ENCODE data around the gene TRIM2. TPM values are rescaled to one million over a fixed set of nuclear protein-coding genes. Genes with fewer than 3 reads are reported as not detected.

The TRIM2 gene
- total RNA-seq, 1 donor from 2014 or later: 35.9 TPM

DNA sequence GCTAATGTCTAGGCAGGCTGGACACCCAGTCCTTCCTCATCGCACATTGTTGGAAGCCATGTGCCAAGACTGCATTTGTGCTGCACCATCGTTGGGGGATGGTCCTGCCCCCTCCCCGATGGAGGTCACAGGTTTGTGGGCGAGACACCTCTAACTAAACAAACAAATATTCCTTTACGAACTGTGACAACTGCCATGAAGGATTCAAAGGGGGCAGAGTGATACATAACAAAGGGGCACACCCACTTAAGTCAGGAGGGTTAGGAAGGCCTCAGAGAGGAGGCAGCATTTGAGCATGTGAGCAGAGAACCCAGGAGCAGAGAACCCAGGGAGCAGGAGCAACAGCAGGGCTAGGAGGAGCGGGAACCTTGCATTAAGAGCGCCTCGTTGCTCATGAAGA, 37.1 kb downstream of the TRIM2 start:
- H3K4me1 ChIP-seq: no peaks in the 10 kb centered on the region
- TF ChIP-seq, protein P1, sequence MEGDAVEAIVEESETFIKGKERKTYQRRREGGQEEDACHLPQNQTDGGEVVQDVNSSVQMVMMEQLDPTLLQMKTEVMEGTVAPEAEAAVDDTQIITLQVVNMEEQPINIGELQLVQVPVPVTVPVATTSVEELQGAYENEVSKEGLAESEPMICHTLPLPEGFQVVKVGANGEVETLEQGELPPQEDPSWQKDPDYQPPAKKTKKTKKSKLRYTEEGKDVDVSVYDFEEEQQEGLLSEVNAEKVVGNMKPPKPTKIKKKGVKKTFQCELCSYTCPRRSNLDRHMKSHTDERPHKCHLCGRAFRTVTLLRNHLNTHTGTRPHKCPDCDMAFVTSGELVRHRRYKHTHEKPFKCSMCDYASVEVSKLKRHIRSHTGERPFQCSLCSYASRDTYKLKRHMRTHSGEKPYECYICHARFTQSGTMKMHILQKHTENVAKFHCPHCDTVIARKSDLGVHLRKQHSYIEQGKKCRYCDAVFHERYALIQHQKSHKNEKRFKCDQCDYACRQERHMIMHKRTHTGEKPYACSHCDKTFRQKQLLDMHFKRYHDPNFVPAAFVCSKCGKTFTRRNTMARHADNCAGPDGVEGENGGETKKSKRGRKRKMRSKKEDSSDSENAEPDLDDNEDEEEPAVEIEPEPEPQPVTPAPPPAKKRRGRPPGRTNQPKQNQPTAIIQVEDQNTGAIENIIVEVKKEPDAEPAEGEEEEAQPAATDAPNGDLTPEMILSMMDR (IDR thresholded peaks at IDR 0.05): no peak

DNA sequence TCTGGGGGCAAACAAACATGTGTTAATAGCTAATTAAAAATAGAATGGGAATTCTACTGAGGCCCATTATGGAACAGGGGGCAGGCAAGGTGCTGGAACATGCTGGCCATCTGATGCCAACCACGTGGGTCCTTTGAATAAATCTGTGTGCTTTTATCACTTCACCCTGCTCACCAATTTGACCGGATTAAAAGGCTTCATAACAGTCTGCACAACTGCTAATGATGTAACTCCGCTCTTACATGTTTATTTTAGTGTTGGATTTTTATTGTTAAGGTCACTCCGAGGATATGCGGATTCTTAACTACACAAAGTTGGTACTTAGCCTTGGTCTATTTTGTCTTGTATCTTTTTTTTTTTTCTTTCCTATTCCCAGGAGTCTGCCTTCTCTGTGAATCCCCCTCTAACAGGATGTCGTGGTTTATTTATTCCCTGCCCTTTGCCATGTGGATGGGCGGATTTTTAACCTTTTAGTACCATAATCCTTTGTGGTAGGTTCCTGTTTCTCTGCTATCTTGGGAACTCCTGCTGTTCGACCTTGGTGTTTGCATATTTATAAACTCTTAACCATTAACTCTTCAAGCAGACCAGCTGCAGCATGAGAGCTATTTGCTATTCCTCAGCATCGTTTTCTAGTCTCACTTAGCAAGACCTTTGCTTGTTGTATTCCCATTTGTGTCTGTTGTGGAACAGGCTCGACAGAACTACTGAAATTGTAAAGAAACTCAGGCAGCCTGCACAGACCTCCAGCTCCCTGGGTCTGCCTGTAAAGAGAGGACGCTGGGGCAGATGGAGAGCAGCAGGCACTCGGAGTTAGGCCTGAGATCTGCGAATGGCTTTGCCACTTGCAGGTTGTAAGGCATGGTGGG, 38.0 kb downstream of the TRIM2 start:
- Histone ChIP-seq H3K9me3 (no peaks in the 10 kb centered on the region), H3K4me3 (no peak overlapping the region), H3K27ac (no peak overlapping the region), H3K36me3 (no peaks in the 10 kb centered on the region), H3K4me1 (no peaks in the 10 kb centered on the region), H3K27me3 (no peaks in the 10 kb centered on the region)
- TF ChIP-seq, protein P1 (IDR thresholded peaks at IDR 0.05): no peak
- no peak for ATAC-seq
- DNase-seq: no peak
- intact Hi-C loops (cut with DNase I): no loop called here

More for the DNA sequence above, 37.1 kb downstream of the TRIM2 start:
- Histone ChIP-seq H3K27ac (no peak overlapping the region), H3K36me3 (no peaks in the 10 kb centered on the region), H3K9me3 (no peaks in the 10 kb centered on the region), H3K4me3 (no peak overlapping the region), H3K27me3 (no peaks in the 10 kb centered on the region)
- ATAC-seq: no peak
- no peak for DNase-seq
- intact Hi-C loops (cut with DNase I): no loop called here

DNA sequence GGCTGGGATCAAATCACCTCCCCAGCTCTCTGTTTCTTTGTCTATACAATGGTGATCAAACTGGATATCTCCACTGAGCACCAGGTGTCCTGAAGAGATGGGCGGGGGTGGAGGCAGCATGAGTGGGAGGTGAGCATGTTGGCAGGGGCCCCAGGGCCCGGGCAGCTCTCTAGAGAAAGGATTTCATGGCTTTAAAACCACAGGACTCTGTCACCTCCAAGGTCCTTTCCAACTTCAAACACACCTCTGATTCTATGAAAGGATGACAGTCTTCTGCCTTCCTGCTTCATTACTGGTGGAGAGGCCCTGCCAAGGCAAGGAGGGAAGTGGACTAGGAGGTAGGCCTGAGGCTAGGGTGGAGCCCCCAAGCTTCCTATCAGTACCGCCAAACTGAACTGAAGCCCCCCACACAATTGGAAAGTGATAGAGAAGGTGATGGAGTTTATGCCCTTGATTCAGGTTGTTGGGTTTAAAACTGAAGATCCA, 38.6 kb downstream of the TRIM2 start:
- H3K4me3 ChIP-seq: no peak overlapping the region

DNA sequence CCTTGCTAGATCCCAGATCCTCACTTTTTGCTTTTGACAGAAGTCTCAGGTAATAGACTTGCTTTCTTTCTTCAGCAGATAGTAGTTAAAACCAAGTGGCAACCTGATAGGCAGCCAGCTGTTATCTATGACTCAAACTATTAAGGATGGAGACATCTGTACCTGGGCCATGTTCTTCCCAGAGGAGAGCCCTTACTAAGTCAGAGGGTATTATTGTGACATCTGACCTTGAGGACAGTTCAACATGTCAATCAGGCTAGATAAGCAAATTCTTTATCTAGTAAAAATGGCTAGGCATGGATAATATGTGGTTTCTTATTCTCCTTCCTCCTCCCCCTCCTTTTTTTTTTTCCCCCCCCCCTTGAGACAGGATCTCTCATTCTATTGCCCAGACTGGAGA, 39.2 kb downstream of the TRIM2 start:
- no peaks in the 10 kb centered on the region for H3K36me3 ChIP-seq
- no peaks in the 10 kb centered on the region for H3K9me3 ChIP-seq
- TF ChIP-seq, protein P1 (IDR thresholded peaks at IDR 0.05): no peak
- H3K4me3 ChIP-seq: no peak overlapping the region
- no peak for ATAC-seq
- H3K27me3 ChIP-seq: no peaks in the 10 kb centered on the region
- peaks cover 5% of the 10 kb centered on the region for H3K4me1 ChIP-seq
- no peak overlapping the region for H3K27ac ChIP-seq
- intact Hi-C loops (cut with DNase I): no loop called here
- DNase-seq: no peak

More for the DNA sequence above, 38.6 kb downstream of the TRIM2 start:
- DNase-seq (no peak), ATAC-seq (no peak)
- no peak overlapping the region for H3K27ac ChIP-seq
- TF ChIP-seq, protein P1 (IDR thresholded peaks at IDR 0.05): no peak
- H3K4me1 ChIP-seq: no peaks in the 10 kb centered on the region
- intact Hi-C loops (cut with DNase I): no loop called here
- H3K36me3 ChIP-seq: no peaks in the 10 kb centered on the region
- no peaks in the 10 kb centered on the region for H3K9me3 ChIP-seq
- H3K27me3 ChIP-seq: no peaks in the 10 kb centered on the region

DNA sequence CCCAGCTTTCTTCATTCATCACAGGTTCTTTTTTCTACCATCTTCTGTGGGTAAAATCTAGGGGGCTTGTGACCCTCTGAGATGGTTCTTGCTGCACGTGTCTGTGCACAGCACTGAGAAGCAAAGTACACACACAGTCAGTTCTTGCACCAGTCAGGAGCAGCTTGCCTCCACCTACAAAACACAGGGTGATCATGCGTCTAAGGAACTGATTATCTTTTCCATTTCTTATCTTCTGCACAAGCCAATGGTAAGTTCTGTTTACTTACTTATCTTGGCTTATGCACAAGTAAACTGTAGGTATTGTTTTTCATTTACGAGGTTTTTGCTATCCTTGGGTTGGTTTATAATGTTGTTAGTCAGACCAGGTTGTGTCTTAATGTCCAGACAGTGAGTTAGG, 40.7 kb downstream of the TRIM2 start:
- Histone ChIP-seq H3K27me3 (no peaks in the 10 kb centered on the region), H3K4me3 (no peak overlapping the region), H3K36me3 (no peaks in the 10 kb centered on the region), H3K27ac (no peak overlapping the region), H3K9me3 (no peaks in the 10 kb centered on the region), H3K4me1 (peaks cover 5% of the 10 kb centered on the region)
- TF ChIP-seq, protein P1 (IDR thresholded peaks at IDR 0.05): no peak
- no peak for DNase-seq
- ATAC-seq: no peak
- intact Hi-C loops (cut with DNase I): no loop called here

Measured in upper lobe of right lung (tissue), 1 donor.